GM23338 (cell line): ENCODE data around the gene CACNA1B. TPM values are rescaled to one million over a fixed set of nuclear protein-coding genes. Genes with fewer than 3 reads are reported as not detected.

Experiments used
- ATAC-seq: fragments of 200-7000 bp; cut with Tn5 transposase; 3 replicates; pipeline ENCODE4 v1.9.1; 2020
- DNase-seq: peaks from one replicate; pipeline ENCODE4 v3.0.0-alpha.2; 2015; ENCODE audit warnings: low spot score
- H2AFZ ChIP-seq: fragments of 200-600 bp; sonication (generic); 2 replicates; pipeline ENCODE4 v1.8.0; 2016; ENCODE audit warnings: antibody characterized with exemption, mild to moderate bottlenecking, moderate library complexity
- H3F3A ChIP-seq: fragments of 200-600 bp; sonication (generic); replicated peaks from 2 replicates; pipeline ENCODE4 v1.8.0; 2017; ENCODE audit warnings: antibody characterized with exemption, mixed run types, low read depth
- H3K27ac ChIP-seq: fragments of 200-600 bp; sonication (generic); 2 replicates; pipeline ENCODE4 v1.6.1; 2016; ENCODE audit warnings: low read depth
- H3K27me3 ChIP-seq: fragments of 200-600 bp; sonication (generic); 2 replicates; pipeline ENCODE4 v1.8.0; 2016; ENCODE audit warnings: mild to moderate bottlenecking, mixed run types, moderate library complexity; ENCODE audit not compliant: insufficient read depth
- H3K36me3 ChIP-seq: fragments of 200-600 bp; sonication (generic); 2 replicates; pipeline ENCODE4 v1.8.0; 2016; ENCODE audit warnings: mild to moderate bottlenecking; ENCODE audit not compliant: insufficient read depth
- H3K4me1 ChIP-seq: fragments of 200-600 bp; sonication (generic); 2 replicates; pipeline ENCODE4 v1.8.0; 2016; ENCODE audit warnings: mild to moderate bottlenecking, moderate library complexity; ENCODE audit not compliant: insufficient read depth
- H3K4me2 ChIP-seq: fragments of 200-600 bp; sonication (generic); 2 replicates; pipeline ENCODE4 v1.7.1; 2017; ENCODE audit warnings: mixed run types
- H3K4me3 ChIP-seq: fragments of 200-600 bp; sonication (generic); 2 replicates; pipeline ENCODE4 v1.6.1; 2016; ENCODE audit warnings: mixed run types
- H3K79me2 ChIP-seq: fragments of 200-600 bp; sonication (generic); replicated peaks from 2 replicates; pipeline ENCODE4 v1.8.0; 2017; ENCODE audit warnings: mild to moderate bottlenecking; ENCODE audit not compliant: insufficient read depth
- H3K9me2 ChIP-seq: fragments of 200-600 bp; sonication (generic); 2 replicates; pipeline ENCODE4 v1.8.0; 2017; ENCODE audit not compliant: insufficient read depth
- H4K20me1 ChIP-seq: fragments of 200-600 bp; sonication (generic); replicated peaks from 2 replicates; pipeline ENCODE4 v1.8.0; 2017; ENCODE audit warnings: mild to moderate bottlenecking; ENCODE audit not compliant: insufficient read depth
- H3K27ac Mint-ChIP-seq: 2 replicates; pipeline ENCODE4 v1.8.0; 2020; ENCODE audit warnings: inconsistent platforms, mild to moderate bottlenecking, moderate library complexity, mixed read lengths
- H3K27me3 Mint-ChIP-seq: 3 replicates; pipeline ENCODE4 v1.8.0; 2022; ENCODE audit warnings: low read depth, mild to moderate bottlenecking, moderate library complexity, mixed read lengths, inconsistent platforms; ENCODE audit not compliant: insufficient read depth, poor library complexity
- H3K36me3 Mint-ChIP-seq: 3 replicates; pipeline ENCODE4 v1.8.0; 2021; ENCODE audit warnings: low read depth, mild to moderate bottlenecking, inconsistent platforms, moderate library complexity, mixed read lengths
- H3K4me1 Mint-ChIP-seq: 3 replicates; pipeline ENCODE4 v1.8.0; 2020; ENCODE audit warnings: mild to moderate bottlenecking, inconsistent platforms, mixed read lengths
- H3K4me3 Mint-ChIP-seq: 3 replicates; pipeline ENCODE4 v1.8.0; 2021; ENCODE audit warnings: moderate library complexity, mild to moderate bottlenecking, inconsistent platforms, mixed read lengths
- H3K9me3 Mint-ChIP-seq: 3 replicates; pipeline ENCODE4 v1.8.0; 2020; ENCODE audit warnings: moderate library complexity, mild to moderate bottlenecking, inconsistent platforms, mixed read lengths
- CREB1 ChIP-seq: fragments of 250-450 bp; sonication (Bioruptor Pico); IDR thresholded peaks from 2 replicates; pipeline ENCODE4 v1.5.0; 2020; ENCODE audit warnings: low read depth, mild to moderate bottlenecking, moderate library complexity
- CTCF ChIP-seq, 2 experiments: fragments of 200-600 bp in 1 of 2; sonication (generic) in 1 of 2; conservative IDR thresholded peaks; 2 replicates each; pipeline versions ENCODE4 v1.5.1 to v1.6.1; 2016 to 2017; ENCODE audit warnings: antibody characterized with exemption in 2 of 2, low read depth in 2 of 2, mild to moderate bottlenecking in 2 of 2, moderate library complexity in 1 of 2
- JUNB ChIP-seq: IDR thresholded peaks from one replicate; pipeline ENCODE4 v1.6.1; 2016; ENCODE audit warnings: antibody characterized with exemption; ENCODE audit not compliant: unreplicated experiment
- POLR2AphosphoS5 ChIP-seq: IDR thresholded peaks from 2 replicates; pipeline ENCODE4 v1.6.1; 2016; ENCODE audit warnings: antibody characterized with exemption, low read depth
- REST ChIP-seq: IDR thresholded peaks from one replicate; pipeline ENCODE4 v1.6.1; 2018; ENCODE audit warnings: antibody characterized with exemption; ENCODE audit not compliant: unreplicated experiment
- ZNF114 ChIP-seq: fragments of 250-450 bp; sonication (Bioruptor Pico); IDR thresholded peaks from 2 replicates; pipeline ENCODE4 v1.5.0; 2020; ENCODE audit warnings: mild to moderate bottlenecking, moderate library complexity
- ZNF331 ChIP-seq: fragments of 250-450 bp; sonication (Bioruptor Pico); IDR thresholded peaks from 2 replicates; pipeline ENCODE4 v1.5.0; 2020; ENCODE audit warnings: low read depth, mild to moderate bottlenecking, moderate library complexity
- ZNF462 ChIP-seq: fragments of 250-450 bp; sonication (Bioruptor Pico); IDR thresholded peaks from 2 replicates; pipeline ENCODE4 v1.5.0; 2020; ENCODE audit warnings: mild to moderate bottlenecking, moderate library complexity
- polyA plus RNA-seq: library from polyadenylated mRNA; unstranded; fragments of >200 nt; fragmentation: Nextera tagmentation; extraction: Ambion mirVana; gene quantifications from 2 replicates; pipeline ENCODE4 v1.2.1, GENCODE V29; 2016
- total RNA-seq: library from RNA; depleted of rRNA; stranded (reverse); fragments of >200 nt; shearing (Covaris generic); gene quantifications from 2 replicates; pipeline ENCODE4 v1.2.3, GENCODE V29; 2014

CACNA1B gene
- total and polyA plus RNA-seq, 2 experiments from 2014 or later = 1.1 to 10.4 TPM

GRCh38 chr9:138046641-138047301 lies 169.2 kb downstream of the CACNA1B start:
- peaks cover 10% of the 10 kb centered on the region; the same call in 2 of the 3 replicates for H3K36me3 Mint-ChIP-seq
- no peaks in the 10 kb centered on the region for H3K27me3 ChIP-seq
- H4K20me1 ChIP-seq = no peaks in the 10 kb centered on the region
- no peak overlapping the region for H2AFZ ChIP-seq
- no peak overlapping the region for H3K4me3 Mint-ChIP-seq
- H3K27ac ChIP-seq = no peak overlapping the region
- no peak for TF ChIP-seq POLR2AphosphoS5
- TF ChIP-seq JUNB = no peak
- no peak for TF ChIP-seq ZNF114
- no peak for TF ChIP-seq REST
- no peak for TF ChIP-seq CREB1 (CRISPR knock-in tag)
- H3K79me2 ChIP-seq = no peaks in the 10 kb centered on the region
- H3K4me2 ChIP-seq = no peak overlapping the region
- H3K9me3 Mint-ChIP-seq = no peaks in the 10 kb centered on the region
- H3K36me3 ChIP-seq = no peaks in the 10 kb centered on the region
- H3F3A ChIP-seq = no peaks in the 10 kb centered on the region
- DNase-seq = no peak
- peaks cover 9% of the 10 kb centered on the region for H3K27me3 Mint-ChIP-seq
- peaks cover 15% of the 10 kb centered on the region for H3K4me1 Mint-ChIP-seq
- H3K27ac Mint-ChIP-seq = no peak overlapping the region
- no peak overlapping the region for H3K4me3 ChIP-seq
- no peaks in the 10 kb centered on the region for H3K4me1 ChIP-seq
- H3K9me2 ChIP-seq = no peaks in the 10 kb centered on the region
- no peak for ATAC-seq

- H3K4me3 Mint-ChIP-seq = no peak overlapping the region
- no peaks in the 10 kb centered on the region for H3F3A ChIP-seq
- H3K27me3 Mint-ChIP-seq = peaks cover 13% of the 10 kb centered on the region
- no peaks in the 10 kb centered on the region for H3K27me3 ChIP-seq
- H3K9me3 Mint-ChIP-seq = no peaks in the 10 kb centered on the region
- H3K36me3 ChIP-seq = no peaks in the 10 kb centered on the region
- H3K4me3 ChIP-seq = no peak overlapping the region
- peaks cover 15% of the 10 kb centered on the region for H3K4me1 Mint-ChIP-seq
- no peaks in the 10 kb centered on the region for H3K9me2 ChIP-seq
- ATAC-seq = no peak
- no peaks in the 10 kb centered on the region for H4K20me1 ChIP-seq
- H3K27ac ChIP-seq = no peak overlapping the region
- H3K79me2 ChIP-seq = no peaks in the 10 kb centered on the region
- H2AFZ ChIP-seq = no peak overlapping the region
- H3K4me2 ChIP-seq = no peak overlapping the region
- H3K36me3 Mint-ChIP-seq = peaks cover 10% of the 10 kb centered on the region; the same call in 2 of the 3 replicates
- DNase-seq = no peak
- no peaks in the 10 kb centered on the region for H3K4me1 ChIP-seq
- H3K27ac Mint-ChIP-seq = no peak overlapping the region
- TF ChIP-seq CTCF (conservative IDR thresholded peaks at IDR 0.05; ENCODE audit: low read depth in 2 of 2) = no peak
- no peak for TF ChIP-seq POLR2AphosphoS5
- TF ChIP-seq ZNF462 (CRISPR knock-in tag) = no peak
- TF ChIP-seq ZNF114 = no peak
- no peak for TF ChIP-seq CREB1 (CRISPR knock-in tag)
- TF ChIP-seq ZNF331 = no peak
Observed at GRCh38 chr9:138047469-138048040, 170.0 kb downstream of the CACNA1B start.
